Inferior parietal cortex (tissue), 1 donor: ENCODE results near the gene PPIL6.
"Not testable (repeated sequence)": the region's sequence is repeated elsewhere in the genome, so short reads cannot be mapped to it uniquely, and the experiment has no call there.

Experiments used
- DNase-seq: peaks from one replicate; pipeline ENCODE4 v3.0.0-alpha.2; 2016; ENCODE audit errors: extremely low spot score

The PPIL6 gene

DNA sequence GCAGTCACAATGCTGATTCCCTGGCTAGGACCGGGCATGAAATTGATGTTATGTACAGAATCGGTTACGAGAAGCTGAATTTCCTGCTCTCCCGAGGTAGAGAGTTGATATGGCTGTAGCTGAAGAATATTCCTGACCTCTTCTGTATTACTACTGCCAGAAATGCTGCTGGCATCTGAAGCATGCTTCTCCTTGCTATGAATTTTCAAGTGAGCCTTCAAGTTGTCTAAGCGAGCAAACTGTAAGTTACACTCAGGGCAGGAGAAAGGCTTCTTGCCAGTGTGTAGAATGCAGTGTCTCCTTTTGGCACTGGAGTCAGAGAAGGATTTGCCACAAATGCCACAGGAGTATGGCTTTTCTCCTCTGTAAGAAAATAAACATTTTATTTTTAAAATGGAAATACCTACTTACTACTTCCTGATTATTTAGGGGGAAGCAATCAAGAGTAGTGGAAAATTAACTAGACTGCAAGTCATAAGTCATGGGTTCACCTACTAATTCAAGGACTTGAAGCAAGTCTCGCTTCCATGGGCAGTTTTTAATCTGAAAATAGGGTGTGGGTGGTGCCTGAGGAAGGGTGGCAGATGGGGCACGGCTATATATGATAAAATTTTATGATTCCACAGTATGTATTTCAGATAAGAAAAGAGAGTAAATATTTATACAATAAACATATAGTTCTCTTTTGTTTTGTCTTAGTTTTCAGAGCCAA, 25.9 kb upstream of the PPIL6 start:
- DNase-seq: no peak

DNA sequence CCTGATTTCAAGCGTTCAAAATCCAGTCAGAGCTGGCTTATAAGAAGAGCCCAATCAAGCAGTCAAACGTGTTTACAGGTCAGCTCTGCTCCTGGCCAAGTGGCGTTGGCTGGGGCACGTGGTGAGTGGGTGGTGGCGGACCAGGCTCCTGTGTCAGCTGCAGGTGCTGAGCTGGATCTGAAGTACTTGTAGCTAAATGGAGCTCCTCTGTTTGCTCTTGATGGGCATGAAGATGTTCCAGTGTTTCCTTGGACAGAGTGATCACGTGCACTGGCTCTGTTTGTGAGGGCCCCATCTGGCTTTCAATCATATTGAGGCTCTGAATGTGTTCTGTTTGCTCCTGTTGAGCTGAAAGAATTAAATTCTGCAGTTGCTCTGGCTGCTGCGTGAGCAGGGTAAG, 25.3 kb upstream of the PPIL6 start:
- peak; percentile 66 for DNase-seq

DNA sequence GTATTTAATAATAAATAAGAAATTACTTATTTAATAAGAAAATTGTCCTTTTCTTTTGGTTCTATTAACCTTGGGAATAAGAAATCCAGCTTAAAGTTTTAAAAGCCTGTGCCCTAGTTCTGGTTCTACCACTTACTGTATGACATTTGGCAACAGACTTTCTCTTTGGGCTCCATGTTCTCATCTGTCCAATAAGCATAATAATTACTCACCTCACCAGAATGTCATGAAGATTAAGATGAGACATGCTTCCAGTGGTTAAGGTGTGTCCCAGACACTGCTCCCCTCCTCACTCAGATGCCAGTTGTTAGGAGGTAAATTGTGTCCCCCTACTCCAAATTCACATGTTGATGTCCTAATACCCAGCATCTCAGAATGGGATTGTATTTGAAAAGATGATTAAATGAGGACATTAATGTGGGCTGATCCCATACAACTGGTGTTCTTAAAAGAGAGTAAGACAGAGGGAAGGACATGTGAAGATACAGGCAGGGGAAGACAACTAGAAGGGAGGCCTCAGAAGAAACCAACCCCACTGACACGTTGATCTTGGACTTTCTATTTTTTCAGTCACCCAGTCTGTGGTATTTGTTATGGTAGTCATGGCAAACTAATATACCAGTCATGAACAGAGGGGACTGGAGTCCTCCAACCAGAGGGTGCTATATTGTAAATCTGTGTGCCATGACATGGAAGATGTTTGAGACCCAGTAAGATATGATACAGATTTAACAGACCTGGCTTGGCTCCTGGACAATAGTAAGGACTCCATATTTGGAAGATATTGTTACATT, 21.5 kb upstream of the PPIL6 start:
- DNase-seq: no peak

DNA sequence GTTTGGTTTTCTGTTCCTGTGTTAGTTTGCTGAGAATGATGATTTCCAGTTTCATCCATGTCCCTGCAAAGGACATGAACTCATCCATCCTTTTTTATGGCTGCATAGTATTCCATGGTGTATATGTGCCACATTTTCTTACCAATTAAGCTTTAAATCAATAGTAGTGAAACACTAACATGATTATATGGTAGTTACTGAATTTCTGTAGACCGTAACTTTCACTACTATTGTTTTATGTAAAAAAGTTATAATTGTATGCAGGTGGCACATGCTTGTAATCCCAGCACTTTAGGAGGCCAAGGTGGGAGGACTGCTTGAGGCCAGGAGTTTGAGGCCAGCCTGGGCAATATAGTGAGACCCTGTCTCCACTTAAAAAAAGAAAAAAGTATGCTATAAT, 20.8 kb upstream of the PPIL6 start:
- DNase-seq: not testable (repeated sequence)

DNA sequence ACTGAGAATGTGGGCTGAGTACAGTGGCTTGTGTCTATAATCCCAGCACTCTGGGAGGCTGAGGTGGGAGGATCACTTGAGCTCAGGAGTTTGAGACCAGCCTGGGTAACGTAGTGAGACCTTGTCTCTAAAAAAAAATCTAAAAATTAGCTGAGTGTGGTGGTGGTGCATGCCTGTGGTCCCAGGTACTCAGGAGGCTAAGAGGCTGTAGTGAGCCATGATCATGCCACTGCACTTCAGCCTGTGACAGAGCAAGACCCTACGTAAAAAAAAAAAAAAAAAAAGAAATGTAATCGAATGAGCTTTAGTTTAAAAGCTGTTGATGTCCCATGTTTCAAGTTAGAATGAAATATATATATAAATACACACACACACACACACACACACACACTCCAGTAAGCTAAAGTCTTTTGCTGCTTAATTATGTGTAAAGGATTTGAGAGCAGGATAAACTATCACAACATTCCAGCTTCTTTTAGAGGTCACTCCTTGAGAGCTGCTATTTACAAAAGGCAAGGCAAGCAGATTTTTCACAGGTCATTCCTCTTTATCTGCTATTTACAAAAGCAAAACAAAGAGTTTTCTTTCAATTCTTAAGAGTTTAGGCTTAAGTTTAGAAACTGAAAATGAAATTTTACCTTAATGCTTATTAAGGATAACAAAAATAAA, 19.9 kb upstream of the PPIL6 start:
- no peak for DNase-seq

DNA sequence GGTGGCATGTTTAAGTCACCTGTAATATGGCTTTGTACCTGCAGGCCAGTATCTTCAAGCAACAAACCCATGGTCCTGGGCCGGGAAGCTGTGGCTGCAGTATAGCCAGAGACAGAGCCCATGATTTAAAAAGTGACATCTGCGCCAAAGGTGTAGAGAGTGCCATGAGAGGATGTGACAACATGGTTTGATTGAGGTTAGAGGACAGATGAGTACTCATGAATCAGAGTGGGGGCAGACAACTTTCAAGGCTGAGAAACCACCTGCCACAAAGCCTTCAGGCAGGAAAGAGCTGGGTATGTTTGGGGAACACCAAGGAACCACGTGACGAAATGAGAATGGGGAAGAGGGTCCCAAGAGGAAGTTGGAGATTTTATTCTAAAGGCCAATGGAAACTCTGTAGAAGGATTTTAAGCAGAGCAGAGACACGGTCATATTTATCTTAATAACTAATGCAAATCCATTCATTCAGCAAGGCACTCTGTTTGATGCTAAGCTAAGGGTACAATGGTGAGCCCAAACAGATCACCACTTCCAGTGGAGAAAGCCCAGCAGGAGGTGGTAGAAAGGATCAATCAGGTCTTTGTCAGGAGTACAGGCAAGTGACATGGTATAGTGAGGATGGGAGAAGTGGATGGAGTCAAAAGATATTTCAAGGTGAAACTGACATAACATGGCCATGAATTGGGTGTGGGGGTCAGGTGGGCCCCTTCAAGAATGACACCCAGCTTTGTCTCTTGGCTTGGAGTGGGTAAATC, 18.5 kb upstream of the PPIL6 start:
- no peak for DNase-seq

DNA sequence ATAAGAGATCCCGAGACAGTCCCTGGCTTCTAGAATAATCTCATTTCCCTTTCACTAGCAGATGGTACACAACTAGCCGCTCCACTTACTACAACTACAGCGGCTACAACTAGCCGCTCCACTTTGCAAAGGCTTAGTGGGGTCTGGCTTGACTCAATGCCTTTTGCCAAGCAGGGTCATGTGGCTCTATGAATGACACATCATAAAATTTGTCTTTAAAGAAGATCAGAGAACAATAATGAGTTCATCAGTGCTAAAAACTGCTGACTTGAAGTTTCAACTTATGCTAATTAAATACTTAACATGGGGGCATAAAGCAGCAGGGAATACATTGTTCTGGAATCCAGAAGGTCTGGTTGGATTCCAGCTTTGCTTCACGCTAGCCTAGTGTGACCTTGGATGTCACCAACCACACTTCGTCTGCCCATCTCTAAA, 17.2 kb upstream of the PPIL6 start:
- no peak for DNase-seq

DNA sequence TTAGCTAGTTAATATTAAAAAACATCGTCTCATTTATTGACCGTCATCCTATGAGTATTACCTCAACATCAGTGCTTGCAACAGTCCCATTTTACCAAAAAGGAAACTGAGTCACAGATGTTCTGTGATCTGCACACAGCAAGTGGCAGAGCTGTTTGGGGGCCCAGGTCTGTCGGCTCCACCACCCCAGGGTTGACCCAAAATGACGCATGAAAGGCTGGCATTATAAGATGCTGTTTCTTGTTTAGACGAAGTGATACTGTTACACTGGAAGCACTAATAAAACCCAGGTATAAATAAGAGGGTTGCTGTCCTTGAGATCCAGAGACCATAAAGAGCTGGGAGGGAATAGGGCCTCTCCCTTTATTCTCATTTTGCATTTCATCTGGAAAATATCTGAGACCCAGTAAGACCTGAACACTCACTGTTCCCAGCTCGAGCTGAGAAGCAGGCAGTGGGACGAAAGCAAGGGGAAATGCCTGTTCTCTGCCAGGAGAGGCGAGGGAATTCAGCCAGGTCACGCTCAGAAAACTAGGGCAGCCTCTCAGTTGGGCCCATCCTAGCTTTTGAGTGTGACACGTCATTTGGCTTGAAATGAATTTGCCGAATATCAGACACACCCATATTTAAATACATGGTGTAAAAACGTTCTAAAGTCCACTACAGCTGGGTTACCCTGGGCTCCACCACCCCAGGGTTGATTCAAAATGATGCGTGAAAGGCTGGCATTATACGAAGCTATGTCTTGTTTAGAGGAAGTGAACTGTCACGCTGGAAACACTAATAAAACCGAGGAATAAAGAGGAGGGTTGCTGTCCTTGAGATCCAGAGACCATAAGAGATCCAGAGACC, 16.5 kb upstream of the PPIL6 start:
- DNase-seq: no peak

DNA sequence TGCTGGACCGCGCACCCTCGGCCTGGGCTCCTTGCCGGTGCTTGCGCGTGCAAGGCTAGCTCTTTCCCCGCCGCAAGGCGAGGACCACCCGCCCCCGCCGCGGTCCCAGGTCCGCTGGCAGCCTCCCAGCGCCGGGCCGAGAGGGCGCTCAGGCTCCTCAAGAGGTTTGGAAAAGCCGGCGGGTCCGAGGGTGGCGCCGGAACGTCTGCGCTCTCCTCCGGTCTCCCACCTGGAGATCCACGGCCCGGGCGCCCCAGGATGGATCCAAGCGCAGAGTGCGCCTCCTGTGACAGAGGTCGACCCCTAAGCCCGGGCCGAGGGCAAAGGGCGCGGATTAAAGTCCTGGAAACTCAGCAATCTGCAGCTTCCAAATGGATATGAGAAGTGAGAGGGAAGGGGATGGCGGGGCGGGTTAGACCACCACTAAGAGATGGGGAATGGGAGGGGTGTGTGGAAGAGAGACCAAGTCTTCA, 15.7 kb upstream of the PPIL6 start:
- no peak for DNase-seq

DNA sequence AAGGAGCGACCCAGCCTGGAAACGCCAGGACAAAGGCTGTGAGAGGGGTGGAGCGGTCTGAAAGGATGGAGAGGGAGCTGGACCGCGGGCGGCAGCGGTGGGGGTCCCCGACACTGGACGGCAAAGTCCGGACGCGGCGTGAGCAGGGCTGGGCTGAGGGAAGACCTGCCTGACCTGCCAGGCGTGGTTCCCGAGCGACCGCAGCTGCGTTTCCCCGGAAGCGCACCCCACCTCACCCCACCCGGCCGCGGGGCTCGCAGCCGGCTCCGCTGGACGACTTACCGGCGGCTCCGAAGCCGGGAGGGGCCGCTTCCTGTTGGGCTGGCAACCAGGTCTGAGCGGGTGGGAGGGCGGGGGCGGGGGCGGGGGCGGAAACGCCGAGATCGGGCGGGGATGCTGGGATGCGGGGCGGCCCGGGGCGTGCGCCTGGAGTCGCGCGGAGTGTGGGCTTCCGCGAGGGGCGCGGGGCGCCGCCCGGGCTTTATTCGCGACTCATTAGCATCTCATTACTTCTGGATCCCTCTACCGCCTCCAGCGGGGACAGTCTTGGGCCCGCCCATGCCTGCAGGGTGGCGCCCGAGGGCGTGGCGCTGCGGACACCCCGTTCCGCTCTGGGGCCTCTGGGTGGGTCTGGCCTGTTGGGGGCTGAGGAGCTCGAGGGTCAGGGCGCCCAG, 15.1 kb upstream of the PPIL6 start, which contains the start of gene MICAL1:
Gene MICAL1, minus strand, starts transcription at position 336 of the 674 bp plus-strand sequence. CDS start 1,576 bp downstream, outside the sequence.
- no peak for DNase-seq

DNA sequence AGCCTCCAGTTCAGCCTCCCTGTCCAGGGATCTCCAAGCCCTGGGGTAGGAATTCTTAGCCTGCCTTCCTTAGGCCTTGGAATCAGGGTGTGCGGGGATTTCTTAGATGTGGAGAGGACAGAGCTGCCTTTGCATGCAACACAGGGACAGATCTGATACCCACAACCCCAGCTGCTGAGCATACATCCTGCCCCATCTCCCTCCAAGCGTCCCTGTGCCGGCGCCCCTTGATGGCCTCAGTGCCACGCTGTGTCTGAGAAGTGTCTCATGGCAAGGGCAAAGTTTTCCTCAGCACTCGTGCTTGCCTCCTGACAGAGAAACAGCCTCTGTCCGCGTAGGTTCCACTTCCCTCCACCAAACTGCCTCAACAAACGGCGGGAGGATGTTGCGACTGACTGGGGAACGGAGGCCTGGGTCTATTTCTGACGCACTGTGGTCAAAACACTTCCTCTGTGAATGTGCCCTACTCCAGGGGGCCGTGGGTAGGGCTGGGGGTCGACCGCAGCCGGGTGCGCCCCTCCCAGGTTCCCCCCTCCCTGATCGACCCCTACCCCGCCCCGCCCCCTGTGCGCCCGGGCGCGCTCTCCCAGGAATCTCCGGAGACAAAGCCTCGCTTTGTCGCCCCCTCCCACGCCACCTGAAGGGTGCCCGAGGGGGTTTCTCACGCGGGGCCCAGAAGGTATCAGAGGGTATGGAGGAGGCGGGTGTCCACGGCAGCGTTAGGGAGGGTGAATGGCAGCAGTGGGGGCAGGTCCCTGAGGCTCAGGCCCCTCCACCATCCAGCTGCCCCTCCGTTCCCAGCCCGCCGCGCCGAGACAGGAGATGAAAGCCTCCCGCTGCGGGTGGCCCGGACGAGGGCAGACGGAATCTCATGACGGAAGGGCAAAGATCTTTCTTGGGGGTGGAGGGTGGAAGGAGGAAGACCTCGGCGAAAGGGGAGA, 14.3 kb upstream of the PPIL6 start:
- DNase-seq: no peak

DNA sequence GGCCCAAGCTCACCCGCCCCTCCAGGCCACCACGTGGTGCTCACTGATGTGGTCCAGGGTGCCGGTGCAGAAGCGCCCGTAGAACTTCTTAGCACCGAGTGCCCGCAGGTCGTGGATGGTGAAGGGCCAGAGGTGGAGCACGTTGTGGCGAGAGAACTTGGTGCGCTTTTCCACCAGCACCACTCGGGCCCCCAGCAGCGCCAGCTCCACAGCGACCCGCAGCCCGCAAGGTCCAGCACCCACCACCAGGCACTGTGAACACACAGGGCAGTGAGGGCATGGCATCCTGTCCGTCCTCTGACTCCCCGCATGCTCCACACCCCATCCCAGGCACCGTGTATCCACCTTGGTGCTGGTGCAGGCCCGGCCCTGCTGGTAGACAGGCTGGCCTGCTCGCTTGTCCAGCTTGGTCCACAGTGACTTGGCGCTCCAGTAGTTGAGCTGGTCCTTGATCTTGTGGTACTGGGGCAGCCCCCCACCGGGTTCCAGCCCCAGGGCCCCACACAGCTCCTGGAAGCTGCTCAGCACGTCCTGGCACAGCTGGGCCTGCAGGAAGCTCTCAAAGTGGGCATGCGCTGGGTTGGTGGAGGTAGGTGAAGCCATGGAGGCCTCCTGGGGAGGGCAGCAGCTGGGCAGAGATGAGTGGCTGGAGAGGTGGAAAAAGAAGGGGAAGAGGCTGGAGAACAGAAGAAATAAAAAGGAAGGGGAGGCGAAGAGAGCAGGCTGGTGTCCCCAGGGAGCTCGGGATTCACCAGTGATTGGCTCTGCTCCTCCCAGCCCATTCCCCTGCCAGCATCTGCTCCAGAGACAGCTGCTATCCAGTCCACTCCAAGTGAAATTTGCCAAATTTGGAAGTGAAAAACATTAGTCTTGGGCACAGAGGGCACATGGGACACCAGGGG, 13.4 kb upstream of the PPIL6 start:
- no peak for DNase-seq

DNA sequence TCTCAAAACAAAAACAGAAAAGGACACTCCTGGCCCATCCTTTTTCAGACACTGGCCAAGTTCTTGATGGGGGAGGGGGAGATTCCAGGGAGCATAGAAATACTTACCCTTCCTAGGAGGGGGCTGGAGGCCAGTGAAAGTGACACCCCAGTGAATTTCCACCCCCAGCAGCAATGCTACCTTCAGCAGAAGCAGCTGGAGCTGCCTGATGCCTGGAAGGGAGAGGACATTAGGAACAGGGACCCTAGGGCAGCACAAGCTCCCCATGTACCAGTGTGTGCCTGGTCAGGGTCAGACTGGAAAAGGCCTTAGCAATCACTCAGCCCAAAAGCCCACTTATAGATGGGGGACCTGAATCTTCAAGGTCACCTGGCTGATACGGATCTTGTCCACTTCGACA, 12.7 kb upstream of the PPIL6 start:
- DNase-seq: no peak

DNA sequence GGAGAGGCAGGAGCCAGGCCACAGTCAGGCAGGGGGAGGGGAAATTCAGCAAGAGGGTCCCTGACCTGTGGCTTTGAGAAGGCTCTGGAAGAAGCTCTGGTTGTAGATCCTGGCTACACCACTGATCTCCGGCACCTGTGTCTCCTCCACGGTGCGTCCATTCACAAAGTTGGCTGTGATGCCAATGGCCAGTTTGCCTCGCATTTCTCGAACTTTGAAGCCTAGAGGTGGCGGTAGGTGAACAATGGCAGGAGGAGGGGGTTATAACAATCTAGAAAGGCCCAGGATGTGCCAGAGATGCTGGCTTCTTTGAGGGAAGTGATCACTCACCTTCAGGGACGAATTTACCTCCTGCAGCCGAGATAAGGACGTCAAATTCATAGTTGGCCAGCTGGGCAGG, 11.8 kb upstream of the PPIL6 start:
- DNase-seq: no peak

DNA sequence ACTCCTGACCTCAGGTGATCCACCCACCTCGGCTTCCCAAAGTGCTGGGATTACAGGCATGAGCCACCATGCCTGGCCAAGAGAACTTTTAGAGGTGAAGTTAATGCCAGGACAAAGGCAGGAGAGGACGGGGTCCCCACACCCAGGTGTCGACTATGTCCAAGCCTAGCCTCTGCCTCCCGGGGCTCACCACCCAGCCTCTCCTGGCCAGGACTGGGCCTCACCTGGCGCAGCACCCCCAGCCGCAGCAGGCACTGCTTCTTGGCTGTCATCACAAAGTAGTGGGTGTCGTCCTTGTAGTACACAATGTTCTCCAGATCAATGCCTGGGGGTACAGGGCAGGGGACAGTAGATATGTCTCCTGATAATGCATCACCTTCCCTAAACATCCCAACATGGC, 10.9 kb upstream of the PPIL6 start:
- no peak for DNase-seq

DNA sequence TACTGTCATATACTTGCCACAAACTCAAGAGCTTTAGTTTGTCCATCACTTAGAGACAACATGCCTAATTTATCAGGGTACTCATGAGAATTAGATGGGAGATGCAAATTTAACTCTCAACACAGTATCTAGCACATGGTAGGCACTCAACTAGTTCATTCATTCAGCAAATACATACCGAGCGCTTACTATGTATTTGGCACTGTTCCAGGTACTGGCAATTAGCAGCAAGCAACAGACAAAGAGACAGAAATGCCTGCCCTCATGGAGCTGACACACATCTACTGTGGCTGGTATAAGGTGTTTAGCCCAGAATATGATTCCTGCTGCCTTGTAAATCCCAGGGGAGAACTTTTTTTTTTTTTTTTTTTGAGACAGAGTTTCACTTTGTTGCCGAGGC, 10.4 kb upstream of the PPIL6 start:
- DNase-seq: no peak

DNA sequence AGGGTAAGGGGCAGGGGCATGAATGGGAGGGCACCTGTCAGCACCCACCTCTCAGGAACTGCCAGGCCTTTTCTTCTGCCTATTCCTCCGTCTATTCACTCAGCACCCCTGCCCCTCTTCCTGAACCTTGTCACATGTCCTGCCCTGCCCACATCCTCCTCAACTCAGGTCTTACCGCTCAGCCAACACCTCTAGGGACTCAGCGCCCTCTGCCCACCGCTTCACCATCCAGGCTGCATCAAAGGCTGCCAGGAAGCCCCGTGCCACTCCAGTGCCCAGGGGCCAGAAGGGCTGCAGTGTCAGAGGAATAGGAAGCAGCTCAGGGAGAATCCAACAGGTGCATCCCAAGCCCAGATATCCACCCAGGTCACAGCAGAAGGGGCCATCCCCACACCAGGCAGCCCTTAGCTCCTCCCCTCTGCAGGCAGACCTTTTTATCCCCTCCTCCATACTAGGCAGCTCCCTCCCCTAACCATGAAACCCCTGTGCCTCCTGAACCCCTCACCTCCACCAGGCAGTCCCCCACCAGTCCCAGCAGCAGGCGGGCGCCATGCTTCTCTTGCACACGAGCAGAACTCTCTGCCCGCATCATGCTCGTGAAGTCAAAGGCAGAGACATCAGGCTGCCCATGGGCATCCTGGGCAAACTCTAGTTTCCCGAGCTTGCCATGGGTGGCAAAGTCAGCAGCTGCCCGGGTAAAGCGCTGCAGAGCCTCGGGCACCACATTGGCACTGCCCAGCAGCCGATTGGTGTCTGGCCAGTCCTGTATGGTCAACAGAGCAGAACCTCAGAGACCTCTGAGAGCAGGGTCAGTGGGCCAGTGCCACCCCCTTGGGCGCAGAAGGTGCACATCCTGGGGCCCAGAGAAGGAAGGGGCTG, 9.6 kb upstream of the PPIL6 start:
- no peak for DNase-seq
